H1 (cell line): ENCODE results near the gene SAFB. TPM values are rescaled to one million over a fixed set of nuclear protein-coding genes. Genes with fewer than 3 reads are reported as not detected.

Experiments
- CTCF ChIA-PET: fragments of 300-600 bp; sonication (Branson Sonifier 250); formaldehyde crosslinking; loops from one replicate; lab custom pipeline; 2021; ENCODE audit not compliant: partially characterized antibody; lab: Charles Lee
- POLR2A ChIA-PET: fragments of 300-600 bp; sonication (Branson Sonifier 250); formaldehyde crosslinking; loops from one replicate; lab custom pipeline; 2021; ENCODE audit warnings: inconsistent platforms; ENCODE audit not compliant: partially characterized antibody; lab: Charles Lee
- DNase-seq, 2 experiments: peaks; one replicate each; pipeline versions ENCODE4 v3.0.0 to v3.0.0-alpha.2; 2010 to 2022; ENCODE audit warnings: low spot score in 2 of 2, low read depth in 1 of 2, mixed read lengths in 1 of 2
- FAIRE-seq: peaks from 2 replicates; lab custom pipeline; 2011; peaks lifted over from hg19 to GRCh38; lab: Jason Lieb, UNC
- H2AFZ ChIP-seq: 2 replicates; pipeline ENCODE4 v1.8.1; 2012; ENCODE audit warnings: low read length, inconsistent platforms
- H2AK5ac ChIP-seq: 2 replicates; pipeline ENCODE4 v1.6.1; 2013; ENCODE audit warnings: low read depth, low read length
- H2BK120ac ChIP-seq: replicated peaks from 2 replicates; pipeline ENCODE3; 2013; ENCODE audit warnings: low read depth, low read length, inconsistent platforms
- H2BK12ac ChIP-seq: 2 replicates; pipeline ENCODE4 v1.6.1; 2013; ENCODE audit warnings: low read depth, low read length
- H2BK15ac ChIP-seq: 2 replicates; pipeline ENCODE4 v1.6.1; 2013; ENCODE audit warnings: low read length
- H2BK20ac ChIP-seq: 2 replicates; pipeline ENCODE4 v1.6.1; 2013; ENCODE audit warnings: low read length
- H2BK5ac ChIP-seq: 2 replicates; pipeline ENCODE4 v1.6.1; 2013; ENCODE audit warnings: low read depth, low read length
- H3K14ac ChIP-seq: 2 replicates; pipeline ENCODE4 v1.6.1; 2013; ENCODE audit warnings: inconsistent platforms; ENCODE audit not compliant: insufficient read length
- H3K18ac ChIP-seq: 2 replicates; pipeline ENCODE4 v1.6.1; 2013; ENCODE audit warnings: low read length; ENCODE audit errors: extremely low read depth
- H3K23ac ChIP-seq: 2 replicates; pipeline ENCODE4 v1.6.1; 2013; ENCODE audit warnings: inconsistent platforms; ENCODE audit not compliant: insufficient read length
- H3K23me2 ChIP-seq: 2 replicates; pipeline ENCODE4 v1.6.1; 2013; ENCODE audit warnings: low read depth, low read length
- H3K27ac ChIP-seq: 2 replicates; pipeline ENCODE4 v1.6.1; 2011; ENCODE audit warnings: low read depth, low read length, inconsistent platforms
- H3K27me3 ChIP-seq, 4 experiments: replicated peaks in 1 of 4; 1 replicate in 1 of 4; 2 replicates in 3 of 4; pipeline versions ENCODE4 v1.6.1 to v1.8.1; 2011 to 2013; ENCODE audit warnings: low read length in 3 of 4, mild to moderate bottlenecking in 3 of 4, inconsistent platforms in 2 of 4, mixed read lengths in 2 of 4, moderate library complexity in 1 of 4; ENCODE audit not compliant: control insufficient read depth in 3 of 4, insufficient read depth in 3 of 4; ENCODE audit errors: extremely low read depth in 1 of 4
- H3K36me3 ChIP-seq, 4 experiments: 2 replicates each; pipeline versions ENCODE4 v1.6.1 to v1.8.1; 2011 to 2013; ENCODE audit warnings: mild to moderate bottlenecking in 4 of 4, low read length in 3 of 4, moderate library complexity in 2 of 4, control low read depth in 1 of 4, inconsistent platforms in 1 of 4; ENCODE audit not compliant: insufficient read depth in 4 of 4, control insufficient read depth in 2 of 4
- H3K4ac ChIP-seq: replicated peaks from 2 replicates; pipeline ENCODE3; 2013; ENCODE audit warnings: low read length, low read depth, mixed read lengths, inconsistent platforms; ENCODE audit not compliant: insufficient read length
- H3K4me1 ChIP-seq, 4 experiments: replicated peaks in 1 of 4; 1 replicate in 1 of 4; 2 replicates in 3 of 4; pipeline versions ENCODE4 v1.6.1 to v1.8.1; 2011 to 2013; ENCODE audit warnings: low read length in 3 of 4, inconsistent platforms in 2 of 4, mixed read lengths in 1 of 4; ENCODE audit not compliant: insufficient read depth in 4 of 4, control insufficient read depth in 3 of 4
- H3K4me2 ChIP-seq, 2 experiments: 2 replicates each; pipeline versions ENCODE4 v1.6.1 to v1.8.1; 2011 to 2013; ENCODE audit warnings: low read depth in 2 of 2, low read length in 2 of 2, control low read depth in 1 of 2, inconsistent platforms in 1 of 2, mild to moderate bottlenecking in 1 of 2; ENCODE audit not compliant: insufficient read depth in 1 of 2
- H3K4me3 ChIP-seq, 4 experiments: fragments of 200-600, 300-600 bp in 1 of 4; sonication (generic), shearing (Covaris generic), sonication (Bioruptor Twin) in 1 of 4; 2 replicates each; pipeline versions ENCODE4 v1.5.1 to v1.8.1; 2011 to 2016; ENCODE audit warnings: low read length in 4 of 4, low read depth in 3 of 4, control low read depth in 2 of 4, inconsistent platforms in 2 of 4, mild to moderate bottlenecking in 2 of 4, mixed read lengths in 1 of 4, moderate library complexity in 1 of 4; ENCODE audit not compliant: insufficient read depth in 2 of 4; ENCODE audit errors: extremely low read depth in 1 of 4
- H3K56ac ChIP-seq: replicated peaks from 2 replicates; pipeline ENCODE3; 2013; ENCODE audit warnings: low read depth, mild to moderate bottlenecking, mixed read lengths, low read length, inconsistent platforms; ENCODE audit not compliant: insufficient read length
- H3K79me1 ChIP-seq: 2 replicates; pipeline ENCODE4 v1.6.1; 2013; ENCODE audit warnings: low read depth, low read length, control low read depth
- H3K79me2 ChIP-seq, 2 experiments: 2 replicates each; pipeline versions ENCODE4 v1.6.1 to v1.8.1; 2012 to 2013; ENCODE audit warnings: low read length in 2 of 2, mild to moderate bottlenecking in 2 of 2, inconsistent platforms in 1 of 2; ENCODE audit not compliant: insufficient read depth in 2 of 2, control insufficient read depth in 1 of 2
- H3K9ac ChIP-seq, 4 experiments: replicated peaks in 1 of 4; 1 replicate in 1 of 4; 2 replicates in 3 of 4; pipeline versions ENCODE4 v1.6.1 to v1.8.1; 2011 to 2013; ENCODE audit warnings: low read depth in 3 of 4, low read length in 3 of 4, control low read depth in 2 of 4, mild to moderate bottlenecking in 2 of 4, moderate library complexity in 2 of 4, inconsistent platforms in 1 of 4; ENCODE audit errors: extremely low read depth in 1 of 4
- H3K9me3 ChIP-seq, 2 experiments: 2 replicates each; pipeline versions ENCODE4 v1.6.1 to v1.8.1; 2012 to 2013; ENCODE audit warnings: mild to moderate bottlenecking in 2 of 2, moderate library complexity in 2 of 2, control low read depth in 1 of 2, inconsistent platforms in 1 of 2, low read depth in 1 of 2, low read length in 1 of 2, mixed read lengths in 1 of 2; ENCODE audit not compliant: insufficient read depth in 2 of 2
- H4K20me1 ChIP-seq, 2 experiments: replicated peaks in 1 of 2; 2 replicates each; pipeline versions ENCODE3 to v1.8.1; 2011 to 2013; ENCODE audit warnings: inconsistent platforms in 2 of 2, low read length in 2 of 2, mild to moderate bottlenecking in 1 of 2; ENCODE audit not compliant: insufficient read depth in 2 of 2, control insufficient read depth in 1 of 2
- H4K5ac ChIP-seq: 2 replicates; pipeline ENCODE4 v1.6.1; 2013; ENCODE audit warnings: low read length, low read depth, mixed read lengths, inconsistent platforms; ENCODE audit not compliant: insufficient read length
- H4K8ac ChIP-seq: 2 replicates; pipeline ENCODE4 v1.8.0; 2013; ENCODE audit warnings: mild to moderate bottlenecking, moderate library complexity, low read length, inconsistent platforms; ENCODE audit not compliant: insufficient read depth; ENCODE audit errors: extremely low read depth
- H4K91ac ChIP-seq: replicated peaks from 2 replicates; pipeline ENCODE3; 2013; ENCODE audit warnings: low read length, mixed read lengths, inconsistent platforms; ENCODE audit not compliant: insufficient read length
- BRCA1 ChIP-seq: IDR thresholded peaks from 2 replicates; pipeline ENCODE4 v1.6.1; 2012; ENCODE audit warnings: low read depth, low read length, improper control_type of control experiment
- CHD1 ChIP-seq: IDR thresholded peaks from 2 replicates; pipeline ENCODE4 v1.6.1; 2012; ENCODE audit warnings: low read depth, low read length, improper control_type of control experiment
- CHD2 ChIP-seq: IDR thresholded peaks from 2 replicates; pipeline ENCODE4 v1.6.1; 2012; ENCODE audit warnings: low read length, improper control_type of control experiment
- EZH2 ChIP-seq: fragments of 200-600 bp; sonication (generic); IDR thresholded peaks from 2 replicates; pipeline ENCODE4 v1.7.1; 2012; ENCODE audit warnings: low read depth, mild to moderate bottlenecking, moderate library complexity, low read length, inconsistent platforms; ENCODE audit not compliant: severe bottlenecking
- GTF2F1 ChIP-seq: IDR thresholded peaks from 2 replicates; pipeline ENCODE4 v1.6.1; 2012; ENCODE audit warnings: low read depth, low read length, improper control_type of control experiment, borderline replicate concordance
- JUND ChIP-seq: IDR thresholded peaks from 2 replicates; pipeline ENCODE4 v1.6.1; 2011; ENCODE audit warnings: mild to moderate bottlenecking, improper control_type of control experiment, low read length
- KDM1A ChIP-seq: fragments of 200-600, 300-600 bp; sonication (generic); IDR thresholded peaks from 2 replicates; pipeline ENCODE4 v1.7.1; 2016; ENCODE audit warnings: mild to moderate bottlenecking, low read length, borderline replicate concordance
- RBBP5 ChIP-seq: IDR thresholded peaks from 2 replicates; pipeline ENCODE4 v1.7.1; 2012; ENCODE audit warnings: low read depth, mild to moderate bottlenecking, inconsistent platforms, low read length, moderate library complexity, borderline replicate concordance
- RXRA ChIP-seq: IDR thresholded peaks from 2 replicates; pipeline ENCODE4 v1.6.1; 2011; ENCODE audit warnings: low read depth, mild to moderate bottlenecking, low read length, moderate library complexity; ENCODE audit not compliant: insufficient read depth
- SIRT6 ChIP-seq: IDR thresholded peaks from one replicate; pipeline ENCODE4 v1.7.1; 2012; ENCODE audit warnings: low read length, inconsistent platforms
- SP4 ChIP-seq: IDR thresholded peaks from 2 replicates; pipeline ENCODE4 v1.6.1; 2012; ENCODE audit warnings: low read length, inconsistent platforms
- YY1 ChIP-seq: IDR thresholded peaks from 2 replicates; pipeline ENCODE4 v1.6.1; 2011; ENCODE audit warnings: low read depth, mild to moderate bottlenecking, low read length
- ZNF274 ChIP-seq: IDR thresholded peaks from 2 replicates; pipeline ENCODE4 v1.7.0; 2012; ENCODE audit warnings: low read length, borderline replicate concordance; ENCODE audit errors: extremely low read depth
- WGBS, 2 experiments: shearing (Covaris generic) in 1 of 2; methylation state at CpG; one replicate each; pipeline versions ENCODE4 v1.1.6 to v1.1.7; 2013 to 2015; ENCODE audit warnings: low lambda C conversion rate in 2 of 2, mixed read lengths in 2 of 2, inconsistent platforms in 1 of 2, low coverage in 1 of 2, missing lambda C conversion rate in 1 of 2; ENCODE audit not compliant: insufficient replicate concordance in 2 of 2, insufficient coverage in 1 of 2, insufficient read length in 1 of 2; ENCODE audit errors: extremely low coverage in 1 of 2, missing lambda C conversion rate in 1 of 2; 5-methylcytosine and 5-hydroxymethylcytosine counted together
- polyA plus RNA-seq, 7 experiments: library from polyadenylated mRNA; depleted of rRNA in 3 of 7; stranded (reverse) in 5 of 7; unstranded in 2 of 7; fragments of >200 nt in 5 of 7; fragments of 200-250 nt in 2 of 7; gene quantifications; 1 replicate in 5 of 7; 2 replicates in 1 of 7; 4 replicates in 1 of 7; pipeline versions ENCODE4 v1.2.1 to v1.2.3, GENCODE V29; 2011 to 2013; ENCODE audit warnings: missing spikeins in 2 of 7, mixed read lengths in 2 of 7
- total RNA-seq: library from RNA; stranded (reverse); fragmentation: NEBNext Ultra II Directional; extraction: Animal tissue kit (Norgen Biotek cat#: 25700); gene quantifications from 2 replicates; pipeline ENCODE4 v1.2.1, GENCODE V29; 2021
- TF ChIP-seq, protein P1 (sequence below): IDR thresholded peaks from 2 replicates; pipeline ENCODE4 v1.6.1; 2012; ENCODE audit warnings: inconsistent platforms

SAFB gene
- total and polyA plus RNA-seq, 2 of the 8 experiments (the other 6 are each of a cell fraction or from before 2014, with no cell fraction given), result 27.0 to 110 TPM

DNA sequence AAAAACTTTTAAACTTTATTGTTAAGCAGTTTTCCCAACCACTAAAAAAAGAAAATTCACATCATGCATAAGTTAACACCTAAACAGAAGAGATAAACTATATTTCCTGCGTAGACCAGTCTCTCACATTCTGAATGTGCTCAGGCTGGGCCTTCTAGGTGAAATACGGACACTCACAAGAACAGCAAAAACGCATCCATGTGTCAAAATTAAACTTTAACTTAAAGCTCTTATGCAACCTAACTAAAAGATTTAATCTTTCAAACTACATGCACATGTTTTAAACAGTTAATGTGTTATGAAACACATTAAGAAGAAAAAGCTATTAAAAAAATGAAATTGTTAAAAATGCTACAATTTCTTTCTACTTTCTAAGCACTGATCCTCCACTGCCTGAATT, 2.9 kb upstream of the SAFB start:
- Histone ChIP-seq H3K27ac (no peak overlapping the region), H2AFZ (no peak overlapping the region), H4K91ac (no peak overlapping the region), H3K9ac (no peak overlapping the region), H4K8ac (no peak overlapping the region), H3K56ac (no peak overlapping the region), H3K23ac (no peak overlapping the region), H2BK120ac (no peak overlapping the region), H3K27me3 (no peaks in the 10 kb centered on the region), H4K5ac (no peak overlapping the region), H3K79me1 (peaks cover 12% of the 10 kb centered on the region), H3K14ac (no peak overlapping the region), H3K4ac (no peak overlapping the region), H2BK12ac (no peak overlapping the region), H3K23me2 (peaks cover 11% of the 10 kb centered on the region), H3K9me3 (no peaks in the 10 kb centered on the region), H3K79me2 (peaks cover 37 to 72% of the 10 kb centered on the region in 2 experiments), H3K18ac (no peak overlapping the region), H2BK15ac (no peak overlapping the region), H3K4me1 (peaks cover 2 to 11% (median 4%) of the 10 kb centered on the region in 4 experiments; a peak in 4 of 7 replicates), H3K36me3 (peaks cover 12 to 47% (median 35%) of the 10 kb centered on the region in 4 experiments), H2AK5ac (no peak overlapping the region), H3K4me2 (no peak overlapping the region), H3K4me3 (no peak overlapping the region), H2BK20ac (no peak overlapping the region), H2BK5ac (no peak overlapping the region), H4K20me1 (peaks cover 2 to 11% of the 10 kb centered on the region in 2 experiments)
- FAIRE-seq, result no peak
- no peak for DNase-seq
- WGBS, 2 experiments, result 94% methylated on average over 3 of the region's 3 CpGs; no CpG with 5 or more reads in 1 of the 2 experiments
- ChIA-PET POLR2A (interaction anchor here (1.3 to 3.8 kb wide), 4 partner anchors 16 to 99 kb away, joined by 3 to 18 read pairs (median 8); partner anchors contain the start of genes CATSPERD and LONP1), CTCF (interaction anchor here (1.5 to 2.7 kb wide), 2 partner anchors 24 to 70 kb away, joined by 3 to 8 read pairs; partner anchors contain the start of gene RPL36)
- no peak for TF ChIP-seq KDM1A
- no peak for TF ChIP-seq SIRT6
- TF ChIP-seq RBBP5, result no peak
- TF ChIP-seq YY1, result no peak
- TF ChIP-seq CHD2, result no peak
- TF ChIP-seq, protein P1, sequence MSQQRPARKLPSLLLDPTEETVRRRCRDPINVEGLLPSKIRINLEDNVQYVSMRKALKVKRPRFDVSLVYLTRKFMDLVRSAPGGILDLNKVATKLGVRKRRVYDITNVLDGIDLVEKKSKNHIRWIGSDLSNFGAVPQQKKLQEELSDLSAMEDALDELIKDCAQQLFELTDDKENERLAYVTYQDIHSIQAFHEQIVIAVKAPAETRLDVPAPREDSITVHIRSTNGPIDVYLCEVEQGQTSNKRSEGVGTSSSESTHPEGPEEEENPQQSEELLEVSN, result no peak
- no peak for TF ChIP-seq SP4
- TF ChIP-seq ZNF274, result no peak
- TF ChIP-seq BRCA1, result no peak
- TF ChIP-seq EZH2, result no peak
- no peak for TF ChIP-seq GTF2F1
- TF ChIP-seq CHD1, result no peak
- TF ChIP-seq JUND, result no peak
- TF ChIP-seq RXRA, result no peak
